AG09309 (cell line): ENCODE data around the gene SEC22A.

Experiments used
- DNase-seq: peaks from one replicate; pipeline ENCODE4 v3.0.0-alpha.2; 2010; ENCODE audit warnings: low read depth
- H3K4me3 ChIP-seq: 2 replicates; pipeline ENCODE4 v1.5.1; 2011; ENCODE audit warnings: mild to moderate bottlenecking, low read depth, low read length, moderate library complexity; ENCODE audit not compliant: control insufficient read depth
- CTCF ChIP-seq: IDR thresholded peaks from 2 replicates; pipeline ENCODE4 v1.5.1; 2011; ENCODE audit warnings: mild to moderate bottlenecking, low read depth, low read length, inconsistent platforms; ENCODE audit not compliant: insufficient read depth, control insufficient read depth; ENCODE audit errors: missing control alignments

The SEC22A gene

GRCh38 chr3:123156276-123156995 lies 45.3 kb upstream of the SEC22A start:
- no peak for DNase-seq
- H3K4me3 ChIP-seq: no peak overlapping the region
- no peak for TF ChIP-seq CTCF

GRCh38 chr3:123157209-123157597 lies 44.5 kb upstream of the SEC22A start:
- H3K4me3 ChIP-seq: no peak overlapping the region
- TF ChIP-seq CTCF: no peak
- no peak for DNase-seq

DNA sequence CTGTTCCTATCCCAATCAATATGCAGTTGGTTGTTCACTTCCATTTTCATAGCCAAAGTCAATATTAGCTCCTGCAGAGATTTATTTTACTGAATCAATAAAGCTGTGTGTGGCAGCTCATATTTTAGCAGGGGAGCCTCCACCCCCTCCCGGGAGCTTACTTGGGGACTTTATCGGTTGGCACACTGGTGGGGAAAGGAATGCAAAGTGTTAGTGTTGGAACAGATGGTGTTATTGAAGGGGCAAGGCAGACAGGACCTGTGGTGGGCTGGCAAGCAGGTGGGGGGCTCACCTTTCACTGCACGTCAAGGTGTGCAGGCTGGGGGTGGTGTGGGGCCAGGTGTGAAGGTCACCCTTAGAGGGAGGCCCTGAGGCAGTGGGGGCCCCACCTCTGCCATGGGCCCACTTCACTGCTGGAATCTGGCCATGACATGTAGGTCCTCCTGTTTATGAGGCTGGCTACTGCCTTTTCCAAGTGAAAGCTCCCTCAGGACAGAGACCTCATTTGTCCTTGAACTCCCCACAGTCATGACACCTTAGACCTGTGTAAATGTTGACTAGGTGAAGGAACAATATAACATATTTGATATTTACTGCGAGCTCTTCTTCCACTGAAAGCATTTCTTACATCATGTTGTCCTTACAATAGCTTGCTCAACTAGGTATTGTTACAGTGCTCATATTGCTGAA lies 44.0 kb upstream of the SEC22A start:
- H3K4me3 ChIP-seq: no peak overlapping the region
- TF ChIP-seq CTCF: no peak
- no peak for DNase-seq

- DNase-seq: no peak
- no peak for TF ChIP-seq CTCF
These were observed 43.4 kb upstream of the SEC22A start for GRCh38 chr3:123158330-123158729.

GRCh38 chr3:123158899-123159390 lies 42.8 kb upstream of the SEC22A start:
- no peak for DNase-seq
- no peak overlapping the region for H3K4me3 ChIP-seq
- TF ChIP-seq CTCF: no peak

More at GRCh38 chr3:123158330-123158729, 43.4 kb upstream of the SEC22A start:
- H3K4me3 ChIP-seq: no peak overlapping the region

- H3K4me3 ChIP-seq: no peak overlapping the region
- no peak for TF ChIP-seq CTCF
- peak; percentile 10 for DNase-seq
These were observed 41.7 kb upstream of the SEC22A start for GRCh38 chr3:123159926-123160635.
